Esophagus squamous epithelium (tissue), 4 donors: ENCODE data around the gene TNFSF12.
A peak's percentile ranks its signal among the peaks of the same experiment; 100 is the strongest.

ENCODE experiments used
- CTCF ChIP-seq, 6 experiments: fragments of 450-650 bp in 4 of 6; fragments of 200-600 bp in 2 of 6; sonication (generic) in 2 of 6; IDR thresholded peaks; one replicate each; pipeline ENCODE4 v1.5.1; 2016 to 2019; ENCODE audit warnings: antibody characterized with exemption in 6 of 6, mild to moderate bottlenecking in 4 of 6, moderate library complexity in 4 of 6
- POLR2A ChIP-seq, 4 donors: fragments of 450-650 bp; IDR thresholded peaks; one replicate each; pipeline ENCODE4 v1.6.1; 2017; ENCODE audit warnings: antibody characterized with exemption in 4 of 4, mild to moderate bottlenecking in 4 of 4, moderate library complexity in 3 of 4

- TF ChIP-seq CTCF (IDR thresholded peaks at IDR 0.05), result peak in 1 of 6 experiments; percentile 35
- no peak for TF ChIP-seq POLR2A (IDR thresholded peaks at IDR 0.05)
These were observed 45.9 kb upstream of the TNFSF12 start for GRCh38 chr17:7502987-7503386.
